ENCODE data around the gene HLA-DPB1.
"Not testable (repeated sequence)": the region's sequence is repeated elsewhere in the genome, so short reads cannot be mapped to it uniquely, and the experiment has no call there.

The HLA-DPB1 gene

GRCh38 chr6:33072508-33073100 lies 3.2 kb upstream of the HLA-DPB1 start:
- no peak for DNase-seq

GRCh38 chr6:33073431-33073871 lies 2.3 kb upstream of the HLA-DPB1 start, which contains the start of gene HLA-DPA1:
TSS of gene HLA-DPA1 (minus strand) at chr6:33073649.
- DNase-seq: peak; percentile 47

- DNase-seq: no peak
Observed at GRCh38 chr6:33075208-33075567, 602 bp upstream of the HLA-DPB1 start.

- DNase-seq: no peak
Observed at GRCh38 chr6:33076406-33076934, 680 bp downstream of the HLA-DPB1 start.

GRCh38 chr6:33077908-33078307 lies 2.1 kb downstream of the HLA-DPB1 start:
- DNase-seq: no peak

GRCh38 chr6:33078442-33078841 lies 2.7 kb downstream of the HLA-DPB1 start:
- no peak for DNase-seq

GRCh38 chr6:33078919-33079521 lies 3.2 kb downstream of the HLA-DPB1 start:
- DNase-seq: no peak

- DNase-seq: no peak
Observed at GRCh38 chr6:33079580-33079979, 3.8 kb downstream of the HLA-DPB1 start.

- peak; percentile 14 for DNase-seq
Observed at GRCh38 chr6:33080127-33081089, 4.6 kb downstream of the HLA-DPB1 start.

- no peak for DNase-seq
Observed at GRCh38 chr6:33081098-33081824, 5.5 kb downstream of the HLA-DPB1 start.

GRCh38 chr6:33082702-33083101 lies 6.9 kb downstream of the HLA-DPB1 start:
- peak; percentile 72 for DNase-seq

- DNase-seq: no peak
Observed at GRCh38 chr6:33085627-33086026, 9.8 kb downstream of the HLA-DPB1 start.

GRCh38 chr6:33088258-33088930 lies 12.6 kb downstream of the HLA-DPB1 start:
- no peak for DNase-seq

GRCh38 chr6:33088931-33089620 lies 13.3 kb downstream of the HLA-DPB1 start:
- DNase-seq: no peak

- peak; percentile 61 for DNase-seq
Observed at GRCh38 chr6:33091957-33092356, 16.2 kb downstream of the HLA-DPB1 start.

- no peak for DNase-seq
Observed at GRCh38 chr6:33092385-33092784, 16.6 kb downstream of the HLA-DPB1 start.

GRCh38 chr6:33093855-33094254 lies 18.1 kb downstream of the HLA-DPB1 start:
- no peak for DNase-seq

GRCh38 chr6:33095681-33096080 lies 19.9 kb downstream of the HLA-DPB1 start:
- DNase-seq: no peak

GRCh38 chr6:33101121-33101737 lies 25.4 kb downstream of the HLA-DPB1 start:
- not testable (repeated sequence) for DNase-seq

GRCh38 chr6:33103776-33104175 lies 28.0 kb downstream of the HLA-DPB1 start:
- no peak for DNase-seq

- DNase-seq: no peak
Observed at GRCh38 chr6:33104887-33105286, 29.1 kb downstream of the HLA-DPB1 start.
